Islet of Langerhans (tissue), 1 donor: ENCODE data around the gene ZNF699.
A peak's percentile ranks its signal among the peaks of the same experiment; 100 is the strongest.
"Not testable (repeated sequence)": the region's sequence is repeated elsewhere in the genome, so short reads cannot be mapped to it uniquely, and the experiment has no call there.

Experiments
- FAIRE-seq: peaks from one replicate; lab custom pipeline; 2011; peaks lifted over from hg19 to GRCh38; lab: Jason Lieb, UNC

Gene ZNF699

DNA sequence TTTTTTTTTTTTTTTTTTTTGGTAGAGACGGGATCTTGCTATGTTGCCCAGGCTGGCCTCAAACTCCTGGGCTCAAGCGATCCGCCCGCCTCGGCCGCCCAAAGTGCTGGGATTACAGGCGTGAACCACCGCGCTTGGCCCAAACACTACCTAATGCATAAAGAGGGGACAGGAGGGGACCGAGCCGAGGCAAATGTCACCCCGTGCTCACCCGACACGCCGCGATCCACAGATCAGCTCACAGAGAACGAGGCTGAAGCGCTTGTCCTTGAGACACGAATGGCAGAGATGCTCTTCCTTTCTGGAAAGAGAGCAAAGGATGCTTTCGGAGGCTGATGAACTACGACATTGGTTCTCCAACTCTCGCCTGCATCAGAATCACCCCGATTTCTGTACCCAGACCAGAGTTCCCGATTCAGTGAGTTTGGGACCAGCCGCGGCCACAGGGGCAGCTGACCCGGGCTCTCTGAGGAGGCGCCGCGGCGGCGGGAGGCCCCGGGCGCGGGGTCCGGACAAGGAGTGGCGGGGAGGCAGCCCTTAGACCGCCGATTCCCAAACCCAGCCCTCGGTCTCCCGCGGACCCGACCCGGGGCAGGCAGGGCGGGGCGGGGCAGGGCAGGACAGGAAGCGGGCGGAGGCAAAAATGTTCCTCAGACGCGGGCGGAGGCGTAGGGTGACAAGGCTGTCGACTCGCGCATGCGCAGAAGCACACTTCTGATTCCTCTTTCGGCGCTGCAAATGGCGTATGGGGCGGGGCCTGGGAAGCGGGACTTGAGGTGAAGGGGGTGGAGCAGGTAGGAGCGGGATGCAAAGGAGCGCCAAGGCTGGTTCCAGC lies at the start of gene ZNF699:
ZNF699 (minus strand) TSS at position 700 of the 835 bp plus-strand sequence. CDS start 4,719 bp downstream, outside the sequence.
- no peak for FAIRE-seq

DNA sequence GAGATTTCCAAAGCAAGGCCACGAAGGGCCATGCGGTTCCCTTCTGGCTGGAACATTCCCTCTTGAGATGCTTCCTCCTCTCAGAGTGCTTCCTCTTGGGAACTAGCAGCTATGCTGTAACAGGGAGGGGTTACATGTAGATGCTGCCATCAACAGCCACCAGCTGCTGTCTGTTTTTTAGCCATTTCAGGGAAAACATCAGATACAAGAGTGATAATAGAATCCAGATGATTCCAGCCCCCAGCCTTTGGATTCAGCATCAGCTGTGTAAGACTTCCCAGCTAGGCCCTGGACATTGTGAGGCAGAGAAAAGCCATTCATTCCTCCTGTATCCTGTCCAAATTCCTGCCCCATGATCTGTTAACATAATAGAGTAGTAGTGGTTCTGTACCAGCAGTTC lies 45.0 kb upstream of the ZNF699 start:
- no peak for FAIRE-seq

DNA sequence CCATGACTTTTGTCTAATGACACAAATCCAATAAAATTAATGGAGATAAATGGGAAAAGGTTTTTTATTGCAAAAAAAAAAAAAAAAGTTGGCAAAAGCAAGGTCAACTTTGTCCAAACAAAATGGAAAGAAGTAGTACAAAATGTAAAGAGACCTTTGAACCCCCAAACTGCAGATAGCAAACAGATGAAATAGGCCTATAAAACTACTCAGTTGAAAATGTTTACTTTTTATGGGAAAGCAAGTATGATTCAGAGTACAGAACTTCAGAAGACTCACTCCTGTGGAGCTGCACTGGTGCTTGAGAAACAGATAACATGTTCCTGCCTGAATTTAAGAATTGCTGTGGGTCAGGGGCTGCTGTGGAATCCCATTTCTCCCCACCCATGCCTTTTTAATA lies 43.4 kb upstream of the ZNF699 start:
- FAIRE-seq, result no peak

DNA sequence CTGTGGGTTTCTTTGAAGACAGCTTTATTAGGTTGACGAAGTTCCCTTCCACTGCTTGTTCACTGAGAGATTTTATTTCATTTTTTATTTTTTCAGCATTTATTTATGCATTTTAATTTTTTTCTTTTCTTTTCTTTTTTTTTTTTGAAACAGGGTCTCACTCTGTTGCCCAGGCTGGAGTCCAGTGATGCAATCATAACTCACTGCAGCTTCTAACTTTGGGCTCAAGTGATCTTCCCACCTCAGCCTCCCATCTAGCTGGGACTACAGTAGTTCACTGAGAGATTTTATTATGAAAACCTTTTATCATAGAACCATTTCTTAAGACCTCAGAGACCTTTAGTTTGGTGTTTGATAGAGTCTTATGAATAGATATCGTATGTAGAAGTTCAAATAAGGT lies 42.9 kb upstream of the ZNF699 start:
- FAIRE-seq, result no peak

DNA sequence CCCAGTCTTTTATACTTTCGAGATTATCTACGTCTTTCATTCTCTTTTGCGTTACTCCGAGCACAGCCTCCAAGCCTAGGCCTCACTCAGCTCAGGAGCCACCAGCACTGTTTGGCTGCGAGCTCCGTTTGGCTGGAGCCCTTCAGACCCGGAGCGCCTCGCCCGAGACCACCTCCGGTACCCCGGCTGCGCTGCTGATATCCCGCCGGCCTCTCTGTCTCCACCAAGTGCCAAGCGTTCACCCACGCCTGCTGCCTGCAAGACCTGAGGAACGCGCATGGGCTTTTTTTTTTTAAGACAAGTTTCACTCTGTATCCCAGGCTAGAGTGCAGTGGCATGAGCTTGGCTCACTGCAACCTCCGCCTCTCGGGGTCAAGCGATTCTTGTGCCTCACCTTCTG lies 39.0 kb upstream of the ZNF699 start:
- FAIRE-seq, result no peak

DNA sequence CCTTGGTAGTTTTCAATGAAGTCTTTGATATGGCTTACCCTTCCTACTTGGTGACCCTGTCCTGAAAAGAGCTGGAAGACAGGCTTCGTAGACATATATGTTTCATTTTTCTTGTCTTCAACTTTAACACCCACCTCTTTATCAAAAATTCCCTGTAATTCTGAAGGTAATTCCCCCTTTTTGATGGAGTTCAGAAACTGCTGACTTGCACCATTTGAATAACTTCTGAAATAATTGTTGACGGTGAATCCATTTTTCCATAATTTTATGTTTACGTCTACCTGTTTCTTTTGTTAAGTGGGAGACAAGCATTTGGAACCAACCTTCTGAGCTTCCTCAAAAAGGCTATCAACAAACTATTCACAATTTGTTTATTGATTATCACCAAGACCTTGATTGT lies 38.6 kb upstream of the ZNF699 start:
- no peak for FAIRE-seq

DNA sequence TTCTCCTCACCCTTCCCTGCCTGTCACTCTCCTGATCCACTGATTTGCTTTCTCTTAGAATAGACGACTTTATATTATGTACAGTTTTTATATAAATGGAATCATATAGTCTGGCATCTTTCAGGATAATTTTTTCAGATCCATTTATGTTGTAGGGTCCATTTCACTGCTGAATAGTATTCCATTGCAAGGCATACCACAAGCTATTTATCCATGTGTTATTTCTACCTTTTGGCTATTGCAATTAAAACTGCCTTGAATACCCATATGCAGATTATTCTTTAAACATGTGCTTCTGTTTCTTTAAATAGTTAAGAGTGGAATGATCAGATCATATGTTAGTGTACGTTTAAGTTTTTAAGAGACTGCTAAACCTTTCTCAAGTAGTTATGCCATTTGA lies 35.4 kb upstream of the ZNF699 start:
- no peak for FAIRE-seq

DNA sequence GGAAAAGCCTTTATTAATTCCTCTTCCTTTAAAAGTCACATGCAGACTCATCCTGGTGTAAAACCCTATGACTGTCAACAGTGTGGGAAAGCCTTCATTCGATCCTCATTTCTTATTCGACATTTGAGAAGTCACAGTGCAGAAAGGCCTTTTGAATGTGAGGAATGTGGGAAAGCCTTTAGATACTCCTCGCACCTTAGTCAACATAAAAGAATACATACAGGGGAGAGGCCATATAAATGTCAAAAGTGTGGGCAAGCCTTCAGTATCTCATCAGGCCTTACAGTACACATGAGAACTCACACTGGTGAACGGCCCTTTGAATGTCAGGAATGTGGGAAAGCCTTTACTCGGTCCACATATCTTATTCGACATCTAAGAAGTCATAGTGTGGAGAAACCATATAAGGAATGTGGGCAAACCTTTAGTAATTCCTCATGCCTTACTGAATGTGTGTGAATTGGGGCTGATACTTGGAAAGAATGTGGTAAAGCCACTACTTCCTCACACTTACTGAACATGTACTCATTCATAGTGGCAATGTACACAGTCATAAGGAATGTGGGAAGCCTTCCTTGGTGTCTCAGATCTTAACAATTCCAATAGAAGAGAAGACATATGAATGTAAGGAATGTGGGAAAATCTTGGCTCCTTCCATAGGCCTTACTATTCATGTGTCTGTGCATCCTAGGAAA lies 33.1 kb upstream of the ZNF699 start:
- no peak for FAIRE-seq

DNA sequence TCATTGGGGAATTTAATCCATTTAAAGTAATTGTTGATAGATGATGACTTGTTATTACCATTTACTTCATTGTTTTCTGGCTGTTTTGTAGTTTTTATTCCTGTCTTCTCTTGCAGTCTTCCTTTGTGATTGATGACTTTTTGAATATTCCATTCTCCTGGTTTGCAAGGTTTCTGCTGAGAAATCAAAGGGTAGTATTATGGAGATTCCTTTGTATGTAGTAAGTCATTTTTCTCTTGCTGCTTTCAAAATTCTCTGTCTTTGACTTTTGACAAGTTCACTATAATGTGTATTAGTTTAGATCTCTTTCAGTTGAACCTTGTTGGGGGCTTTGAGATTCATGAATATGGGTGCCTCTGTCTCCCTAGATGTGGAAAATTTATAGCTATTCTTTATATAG lies 20.4 kb upstream of the ZNF699 start:
- no peak for FAIRE-seq

DNA sequence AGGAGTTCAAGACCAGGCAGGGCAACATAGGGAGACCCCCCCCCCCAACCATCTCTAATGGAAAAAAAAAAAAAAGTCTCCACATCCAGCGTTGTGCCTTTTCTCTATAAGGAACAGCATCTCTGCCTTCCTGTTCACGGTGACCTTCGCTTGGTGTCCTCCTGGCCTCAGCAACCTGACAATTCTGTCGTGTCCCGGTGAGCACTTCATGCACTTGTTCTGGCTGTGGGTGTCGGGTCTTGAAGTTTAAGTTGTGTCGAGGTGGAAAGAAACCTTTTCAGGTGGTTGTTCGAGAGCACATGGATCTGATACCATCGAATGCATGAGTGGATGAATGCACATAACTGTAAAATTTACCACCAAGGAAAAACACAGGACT lies 14.9 kb upstream of the ZNF699 start:
- FAIRE-seq, result no peak

DNA sequence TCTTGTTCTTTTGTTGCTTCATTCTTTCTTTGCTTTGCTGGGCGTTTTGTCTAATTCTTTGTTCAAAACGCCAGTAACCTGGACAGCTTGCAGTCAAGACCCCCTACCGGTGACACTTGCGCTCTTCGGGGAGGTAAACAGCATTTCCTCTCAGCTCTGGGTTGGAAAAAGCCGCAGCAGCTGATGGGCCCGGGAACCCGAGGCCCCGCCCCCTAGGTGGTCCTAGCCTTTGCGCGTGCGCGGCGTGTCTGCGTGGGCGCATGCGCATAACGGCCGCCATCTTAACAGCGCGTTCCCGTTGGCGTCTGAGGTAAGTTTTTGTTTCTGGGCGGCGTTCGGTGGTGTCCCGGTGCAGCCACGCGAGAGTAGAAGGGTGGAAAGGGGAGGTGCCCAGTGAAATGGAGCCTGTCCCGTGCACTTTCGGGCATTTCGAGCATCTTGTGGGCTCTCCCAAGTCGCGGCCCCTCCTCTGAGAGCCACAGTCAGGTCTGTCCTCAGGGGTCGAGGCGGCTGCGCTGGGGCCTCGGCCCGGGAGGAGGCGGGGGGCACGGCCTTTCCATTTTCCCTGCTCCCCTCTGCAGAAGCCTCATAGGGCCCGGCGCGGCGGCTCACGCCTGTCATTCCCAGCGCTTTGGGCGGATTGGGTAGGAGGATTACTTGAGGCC lies 14.4 kb upstream of the ZNF699 start, which contains the start of gene ZNF559:
ZNF559 (plus strand) TSS at position 261 of the 665 bp plus-strand sequence. CDS start 14,371 bp downstream, outside the sequence.
- no peak for FAIRE-seq

DNA sequence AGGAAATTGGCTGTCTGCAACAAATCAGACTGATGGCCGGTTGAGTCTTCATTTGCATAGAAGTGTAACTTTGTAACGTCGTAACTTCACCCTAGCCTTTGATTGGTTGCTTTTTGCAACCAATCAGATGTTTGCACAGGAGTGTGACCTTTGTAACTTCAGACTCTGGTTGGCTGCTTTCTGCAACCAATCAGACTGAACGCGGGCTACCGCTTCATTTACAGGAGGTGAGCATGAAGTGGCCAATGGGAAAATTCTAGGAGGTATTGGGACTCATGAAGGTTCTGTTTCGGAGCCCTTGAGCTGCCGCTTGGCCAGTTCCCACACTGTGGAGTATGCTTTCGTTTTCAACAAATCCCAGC lies 13.9 kb upstream of the ZNF699 start:
- peak; percentile 58 for FAIRE-seq

DNA sequence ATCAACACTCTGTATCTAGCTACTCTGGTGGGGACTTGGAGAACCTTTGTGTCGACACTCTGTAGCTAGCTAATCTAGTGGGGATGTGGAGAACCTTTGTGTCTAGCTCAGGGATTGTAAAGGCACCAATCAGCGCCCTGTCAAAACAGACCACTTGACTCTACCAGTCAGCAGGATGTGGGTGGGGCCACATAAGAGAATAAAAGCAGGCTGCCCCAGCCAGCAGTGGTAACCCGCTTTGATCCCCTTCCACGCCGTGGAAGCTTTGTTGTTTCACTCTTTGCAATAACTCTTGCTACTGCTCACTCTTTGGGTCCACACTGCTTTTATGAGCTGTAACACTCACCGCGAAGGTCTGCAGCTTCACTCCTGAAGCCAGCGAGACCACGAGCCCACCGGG lies 12.6 kb upstream of the ZNF699 start:
- not testable (repeated sequence) for FAIRE-seq

DNA sequence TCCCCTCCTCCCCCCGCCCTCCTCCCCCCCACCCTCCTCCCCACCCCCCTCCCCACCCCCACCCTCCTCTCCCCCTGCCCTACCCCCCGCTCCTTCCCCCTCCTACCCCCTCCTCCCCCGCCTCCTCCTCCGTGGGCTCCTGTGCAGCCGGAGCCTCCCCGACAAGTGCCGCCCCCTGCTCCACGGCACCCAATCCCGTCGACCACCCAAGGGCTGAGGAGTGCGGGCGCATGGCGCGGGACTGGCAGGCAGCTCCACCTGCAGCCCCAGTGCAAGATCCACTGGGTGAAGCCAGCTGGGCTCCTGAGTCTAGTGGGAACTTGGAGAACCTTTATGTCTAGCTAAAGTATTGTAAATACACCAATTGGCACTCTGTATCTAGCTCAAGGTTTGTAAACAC lies 12.1 kb upstream of the ZNF699 start:
- not testable (repeated sequence) for FAIRE-seq

DNA sequence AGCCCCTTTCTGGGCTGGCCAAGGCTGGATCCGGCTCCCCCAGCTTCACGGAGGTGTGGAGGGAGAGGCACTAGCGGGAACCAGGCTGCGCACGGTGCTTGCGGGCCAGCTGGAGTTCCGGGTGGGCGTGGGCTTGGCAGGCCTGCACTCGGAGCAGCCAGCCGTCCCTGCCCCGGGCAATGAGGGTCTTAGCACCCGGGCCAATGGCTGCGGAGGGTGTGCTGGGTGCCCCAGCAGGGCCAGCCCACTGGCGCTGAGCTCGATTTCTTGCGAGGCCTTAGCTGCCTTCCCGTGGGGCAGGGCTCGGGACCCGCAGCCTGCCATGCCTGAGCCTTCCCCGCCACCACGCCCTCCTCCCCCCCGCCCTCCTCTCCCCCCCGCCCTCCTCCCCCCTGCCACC lies 11.7 kb upstream of the ZNF699 start:
- FAIRE-seq, result no peak

DNA sequence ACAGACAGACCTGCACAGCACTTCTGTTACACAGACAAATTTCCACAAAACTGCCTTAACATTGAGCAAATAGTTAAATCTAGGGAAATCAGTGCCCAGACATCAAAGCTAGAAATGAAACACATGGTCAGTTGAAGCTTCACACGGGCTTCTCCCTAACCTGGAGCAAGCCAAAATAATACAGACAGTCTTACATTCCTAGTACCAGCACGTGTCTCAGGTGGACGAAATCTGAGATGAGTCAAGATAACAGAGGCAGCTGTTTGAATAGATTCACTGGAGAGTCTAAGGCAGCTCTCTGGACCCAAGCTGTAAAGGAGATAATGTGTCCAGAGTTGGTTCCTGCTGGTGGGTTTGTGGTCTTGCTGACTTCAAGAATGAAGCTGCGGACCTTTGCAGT lies 4.1 kb upstream of the ZNF699 start:
- no peak for FAIRE-seq

DNA sequence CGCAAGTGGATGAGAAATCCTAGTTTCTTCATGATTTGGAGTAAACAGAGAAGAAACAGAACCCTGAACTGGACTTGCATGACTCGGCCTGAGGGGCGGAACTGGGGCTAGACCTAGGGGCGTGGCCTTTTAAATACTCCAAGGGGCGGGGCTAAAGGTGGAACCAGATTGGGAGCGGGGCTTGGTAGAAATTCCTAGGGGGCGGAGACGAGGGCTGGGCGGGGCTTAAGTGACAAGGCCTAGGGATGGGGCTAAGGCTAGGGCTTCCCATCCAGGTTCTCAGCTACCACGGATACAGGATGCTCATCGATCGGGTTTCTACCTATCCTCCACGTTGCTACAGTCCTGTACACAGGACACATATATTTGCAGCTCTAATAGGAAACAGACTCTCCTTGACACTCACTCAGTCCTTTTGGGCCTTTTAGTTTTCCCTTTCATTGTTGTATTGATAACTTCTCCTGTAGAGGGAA lies 372 bp upstream of the ZNF699 start:
- no peak for FAIRE-seq

DNA sequence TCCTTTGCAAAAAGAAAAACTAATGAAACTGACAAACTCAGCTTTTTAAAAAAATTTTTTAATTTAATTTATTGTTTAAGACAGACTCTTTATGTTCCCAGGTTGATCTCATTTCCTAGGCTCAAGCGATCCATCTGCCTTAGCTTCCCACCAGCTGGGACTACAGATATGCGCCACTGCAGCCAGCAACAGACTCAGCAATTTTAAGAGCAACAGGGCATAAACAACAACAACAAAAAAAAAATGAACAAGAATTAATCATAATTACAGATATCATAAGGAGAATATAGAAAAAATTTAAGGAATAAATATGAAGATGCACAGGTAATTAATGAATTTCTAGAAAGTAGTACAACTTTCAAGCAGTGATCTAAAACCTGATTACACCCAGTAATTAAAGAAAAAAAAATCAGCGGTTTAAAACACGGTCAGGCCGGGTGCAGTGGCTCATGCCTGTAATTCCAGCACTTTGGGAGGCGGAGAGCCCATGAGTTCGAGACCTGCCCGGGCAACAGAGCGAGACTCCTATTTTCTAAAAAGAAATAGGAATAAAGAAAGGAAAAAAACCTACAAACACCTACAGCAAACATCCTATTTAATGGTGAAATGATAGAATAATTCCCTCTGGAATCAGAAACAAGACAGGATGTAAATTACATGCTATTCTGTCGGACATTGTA lies 1.4 kb downstream of the ZNF699 start:
- no peak for FAIRE-seq

DNA sequence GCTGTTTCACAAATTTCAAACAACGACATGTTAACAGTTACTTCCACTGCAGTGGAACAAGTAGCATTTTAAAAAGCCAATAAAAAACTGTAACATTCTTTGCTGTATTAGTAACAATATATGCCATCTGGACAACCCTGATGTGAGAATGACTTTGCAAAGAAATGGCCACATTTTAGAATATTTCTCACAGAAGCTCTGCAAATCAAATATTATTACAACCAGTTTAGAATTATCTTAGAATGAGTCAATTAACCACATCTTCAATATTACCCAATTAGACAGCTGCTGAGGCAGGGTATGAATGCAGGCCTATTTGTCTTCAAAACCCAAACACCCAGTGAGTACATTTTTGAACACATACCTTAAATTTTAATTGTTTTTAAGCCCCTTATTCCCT lies 3.2 kb downstream of the ZNF699 start:
- no peak for FAIRE-seq

DNA sequence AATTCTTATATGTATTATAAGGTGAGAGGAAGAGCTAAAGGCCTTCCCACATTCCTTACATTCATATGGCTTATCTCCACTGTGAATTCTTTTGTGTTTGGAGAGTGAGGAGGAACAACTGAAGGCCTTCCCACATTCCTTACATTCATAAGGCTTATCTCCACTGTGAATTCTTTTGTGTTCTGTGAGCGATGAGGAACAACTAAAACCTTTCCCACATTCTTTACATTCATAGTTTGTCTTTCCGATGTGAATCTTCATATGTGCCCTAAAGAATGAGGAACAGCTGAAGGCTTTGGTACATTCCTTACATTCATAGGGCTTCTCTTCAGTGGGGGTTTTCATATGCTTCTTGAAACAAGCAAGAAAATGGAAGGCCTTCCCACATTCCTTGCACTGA lies 13.3 kb downstream of the ZNF699 start:
- no peak for FAIRE-seq

DNA sequence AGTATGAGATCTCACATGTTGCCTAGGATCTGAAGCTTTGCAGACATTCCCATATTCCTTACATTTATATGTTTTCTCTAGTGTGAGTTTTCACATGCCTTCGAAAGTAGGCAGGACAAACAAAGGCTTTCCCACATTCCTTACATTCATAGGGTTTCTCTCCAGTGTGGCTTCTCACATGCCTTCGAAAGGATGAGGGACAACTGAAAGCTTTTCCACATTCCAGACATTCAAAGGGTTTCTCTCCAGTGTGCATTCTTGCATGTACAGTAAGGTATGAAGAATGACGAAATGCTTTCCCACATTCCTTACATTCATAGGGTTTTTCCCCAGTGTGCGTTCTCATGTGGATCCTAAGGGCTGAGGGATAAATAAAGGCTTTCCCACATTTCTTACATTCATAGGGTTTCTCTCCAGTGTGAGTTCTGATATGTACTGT lies 14.2 kb downstream of the ZNF699 start:
- FAIRE-seq, result no peak

DNA sequence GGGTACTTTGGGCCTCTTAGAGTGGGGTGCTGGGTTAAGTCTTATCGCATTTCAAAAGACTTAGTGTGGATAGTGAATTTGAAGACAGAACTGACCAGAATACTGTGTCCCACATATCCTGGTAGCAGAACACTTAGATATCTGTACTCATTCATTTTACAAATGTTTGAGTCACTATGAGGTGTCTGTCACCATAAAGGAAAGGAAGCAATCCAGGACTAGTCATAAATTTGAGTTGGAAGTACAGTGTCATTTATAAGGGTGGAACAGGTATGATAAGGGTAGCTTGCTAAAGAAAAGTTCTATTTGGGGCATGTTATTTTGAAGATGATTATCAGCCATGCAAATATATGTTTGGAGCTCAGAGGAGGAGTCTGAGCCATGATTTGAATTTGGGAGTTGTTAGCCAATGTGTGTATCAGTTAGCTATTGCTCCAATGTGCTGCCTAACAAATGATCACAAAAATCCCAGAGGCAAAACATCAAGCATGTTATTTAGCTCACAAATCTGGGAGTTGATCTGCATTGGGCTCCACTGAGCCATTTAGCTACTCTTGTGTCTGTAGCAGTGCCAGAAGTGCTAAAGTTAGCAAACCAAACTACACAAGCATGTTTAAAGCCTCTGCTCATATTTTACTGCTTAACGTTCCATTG lies 20.3 kb downstream of the ZNF699 start:
- FAIRE-seq, result no peak
